CD14-positive monocyte (primary cell): ENCODE results near the gene SCN5A. TPM values are rescaled to one million over a fixed set of nuclear protein-coding genes. Genes with fewer than 3 reads are reported as not detected.

ENCODE experiments used
- DNase-seq, 3 donors: peaks; one replicate each; pipeline ENCODE4 v3.0.0-alpha.2; 2011 to 2022
- H2AFZ ChIP-seq: 2 replicates; pipeline ENCODE4 v1.6.0; 2012; ENCODE audit warnings: mild to moderate bottlenecking, low read depth, low read length, inconsistent platforms; ENCODE audit not compliant: insufficient read depth, poor library complexity, severe bottlenecking
- H3K27ac ChIP-seq, 2 donors: 1 replicate in 1 of 2; 2 replicates in 1 of 2; pipeline ENCODE4 v1.5.1; 2012 to 2013; ENCODE audit warnings: low read length in 2 of 2, control low read depth in 1 of 2, inconsistent platforms in 1 of 2, low read depth in 1 of 2, mild to moderate bottlenecking in 1 of 2
- H3K27me3 ChIP-seq, 2 donors: one replicate each; pipeline versions ENCODE4 v1.6.0 to v1.6.1; 2011 to 2013; ENCODE audit warnings: low read length in 2 of 2; ENCODE audit not compliant: control insufficient read depth in 2 of 2, insufficient read depth in 2 of 2
- H3K36me3 ChIP-seq, 2 donors: replicated peaks in 1 of 2; 1 replicate in 1 of 2; 2 replicates in 1 of 2; pipeline versions ENCODE4 v1.5.1 to v1.6.1; 2012 to 2013; ENCODE audit warnings: low read length in 2 of 2, control low read depth in 1 of 2, inconsistent platforms in 1 of 2, mild to moderate bottlenecking in 1 of 2; ENCODE audit not compliant: insufficient read depth in 2 of 2, control insufficient read depth in 1 of 2
- H3K4me1 ChIP-seq, 2 donors: 1 replicate in 1 of 2; 2 replicates in 1 of 2; pipeline versions ENCODE4 v1.5.1 to v1.6.1; 2012 to 2013; ENCODE audit warnings: low read length in 2 of 2, control low read depth in 1 of 2, inconsistent platforms in 1 of 2, mild to moderate bottlenecking in 1 of 2, moderate library complexity in 1 of 2; ENCODE audit not compliant: insufficient read depth in 2 of 2, control insufficient read depth in 1 of 2
- H3K4me2 ChIP-seq: replicated peaks from 2 replicates; pipeline ENCODE3; 2012; ENCODE audit warnings: low read length, moderate library complexity, mild to moderate bottlenecking; ENCODE audit not compliant: poor library complexity, severe bottlenecking; ENCODE audit errors: extremely low read depth
- H3K4me3 ChIP-seq, 3 experiments: fragments of 200-600 bp in 1 of 3; sonication (generic) in 1 of 3; replicated peaks in 1 of 3; 1 replicate in 2 of 3; 2 replicates in 1 of 3; pipeline ENCODE4 v1.5.1; 2011 to 2013; ENCODE audit warnings: low read length in 3 of 3, mild to moderate bottlenecking in 3 of 3, control low read depth in 2 of 3, low read depth in 2 of 3, inconsistent platforms in 1 of 3, moderate library complexity in 1 of 3
- H3K79me2 ChIP-seq: 2 replicates; pipeline ENCODE4 v1.6.0; 2012; ENCODE audit warnings: mild to moderate bottlenecking, control low read depth, inconsistent platforms, low read length, moderate library complexity; ENCODE audit not compliant: insufficient read depth
- H3K9ac ChIP-seq: 2 replicates; pipeline ENCODE4 v1.6.0; 2017; ENCODE audit warnings: low read length, mild to moderate bottlenecking; ENCODE audit not compliant: insufficient read depth, poor library complexity, severe bottlenecking
- H3K9me3 ChIP-seq, 2 donors: replicated peaks in 1 of 2; 1 replicate in 1 of 2; 2 replicates in 1 of 2; pipeline versions ENCODE4 v1.5.1 to v1.6.1; 2012 to 2013; ENCODE audit warnings: low read length in 2 of 2, control low read depth in 1 of 2; ENCODE audit not compliant: control insufficient read depth in 1 of 2, insufficient read depth in 1 of 2
- H4K20me1 ChIP-seq: 2 replicates; pipeline ENCODE4 v1.6.0; 2012; ENCODE audit warnings: mild to moderate bottlenecking, low read length, control low read depth, moderate library complexity; ENCODE audit not compliant: insufficient read depth
- H3K27ac Mint-ChIP-seq, 7 donors: one replicate each; pipeline ENCODE4 v1.8.0; 2020; ENCODE audit warnings: mild to moderate bottlenecking in 7 of 7, mixed read lengths in 7 of 7, moderate library complexity in 6 of 7, inconsistent platforms in 2 of 7
- H3K27me3 Mint-ChIP-seq, 3 donors: one replicate each; pipeline ENCODE4 v1.8.0; 2021 to 2022; ENCODE audit warnings: low read depth in 3 of 3, mild to moderate bottlenecking in 3 of 3, mixed read lengths in 3 of 3, moderate library complexity in 3 of 3, inconsistent platforms in 1 of 3
- H3K36me3 Mint-ChIP-seq, 2 donors: one replicate each; pipeline ENCODE4 v1.8.0; 2020; ENCODE audit warnings: mixed read lengths in 2 of 2, inconsistent platforms in 1 of 2, mild to moderate bottlenecking in 1 of 2
- H3K4me1 Mint-ChIP-seq: one replicate; pipeline ENCODE4 v1.8.0; 2020; ENCODE audit warnings: mild to moderate bottlenecking, mixed read lengths
- H3K4me3 Mint-ChIP-seq, 2 donors: one replicate each; pipeline ENCODE4 v1.8.0; 2020; ENCODE audit warnings: mild to moderate bottlenecking in 2 of 2, mixed read lengths in 2 of 2, moderate library complexity in 1 of 2
- H3K9me3 Mint-ChIP-seq, 7 donors: one replicate each; pipeline ENCODE4 v1.8.0; 2020 to 2022; ENCODE audit warnings: mixed read lengths in 7 of 7, mild to moderate bottlenecking in 6 of 7, moderate library complexity in 6 of 7, inconsistent platforms in 2 of 7
- WGBS: methylation state at CpG from one replicate; pipeline ENCODE4 v1.1.5; 2013; ENCODE audit warnings: missing lambda C conversion rate; ENCODE audit not compliant: insufficient coverage; 5-methylcytosine and 5-hydroxymethylcytosine counted together
- intact Hi-C, 2 donors: fragments of 100-400 bp; cut with micrococcal nuclease; formaldehyde crosslinking; loops; one replicate each; pipeline versions ENCODE4 v1.15.0 to v1.15.1; 2023
- polyA plus RNA-seq, 3 donors: library from polyadenylated mRNA; depleted of rRNA in 1 of 3; unstranded in 2 of 3; stranded (reverse) in 1 of 3; fragments of 300-500 nt in 2 of 3; fragments of >200 nt in 1 of 3; fragmentation: Illumina TruSeq in 2 of 3; gene quantifications; 1 replicate in 2 of 3; 2 replicates in 1 of 3; pipeline ENCODE4 v1.2.3, GENCODE V29; 2012 to 2021
- TF ChIP-seq, protein P1 (sequence below): fragments of 200-600 bp; IDR thresholded peaks from one replicate; pipeline ENCODE4 v1.8.0; 2022; ENCODE audit warnings: antibody characterized with exemption, mild to moderate bottlenecking

Gene SCN5A
- polyA plus RNA-seq, 3 donors = not detected

DNA sequence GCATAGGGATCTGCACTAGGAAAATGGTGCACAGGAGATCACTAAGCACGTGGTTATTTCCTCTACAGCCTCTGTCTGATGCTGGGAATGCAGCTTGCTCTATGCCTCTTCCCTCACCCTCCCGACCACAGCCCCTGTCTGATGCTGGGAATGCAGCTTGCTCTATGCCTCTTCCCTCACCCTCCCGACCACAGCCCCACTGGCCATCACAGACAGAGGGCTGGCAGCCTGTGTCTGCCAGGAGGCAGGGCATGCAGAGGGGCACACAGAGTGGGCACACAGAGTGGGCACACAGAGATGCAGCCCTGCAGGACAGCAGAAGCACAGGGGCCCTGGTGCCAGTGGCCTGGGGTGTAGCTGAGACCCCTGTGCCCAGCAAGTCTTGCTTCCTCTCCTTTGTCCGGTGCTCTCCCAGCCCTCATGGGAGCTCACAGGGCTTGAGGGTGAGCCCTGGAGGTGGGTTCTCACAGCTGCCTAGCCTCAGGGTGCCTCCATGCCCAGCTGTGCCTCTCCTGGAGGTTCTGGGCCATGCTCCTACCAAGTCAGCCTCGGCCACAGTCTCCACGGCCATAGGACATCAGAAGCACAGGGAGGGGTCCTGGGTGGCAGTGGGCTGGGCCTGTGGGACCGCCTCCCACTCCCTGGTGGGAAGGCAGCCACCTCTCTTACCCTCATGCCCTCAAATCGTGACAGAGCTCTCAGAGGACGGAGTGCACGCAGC lies 87.6 kb downstream of the SCN5A start:
- no peak overlapping the region for H2AFZ ChIP-seq
- peaks cover 0 to 9% (median 8%) of the 10 kb centered on the region in 3 donors for H3K27me3 Mint-ChIP-seq
- WGBS = 83% methylated on average over 7 of the region's 10 CpGs
- H3K27ac ChIP-seq = no peak overlapping the region
- intact Hi-C loops = no loop called here
- no peaks in the 10 kb centered on the region for H3K36me3 Mint-ChIP-seq
- H3K79me2 ChIP-seq = no peaks in the 10 kb centered on the region
- peaks cover 0 to 4% (median 0%) of the 10 kb centered on the region in 7 donors for H3K9me3 Mint-ChIP-seq
- TF ChIP-seq, protein P1, sequence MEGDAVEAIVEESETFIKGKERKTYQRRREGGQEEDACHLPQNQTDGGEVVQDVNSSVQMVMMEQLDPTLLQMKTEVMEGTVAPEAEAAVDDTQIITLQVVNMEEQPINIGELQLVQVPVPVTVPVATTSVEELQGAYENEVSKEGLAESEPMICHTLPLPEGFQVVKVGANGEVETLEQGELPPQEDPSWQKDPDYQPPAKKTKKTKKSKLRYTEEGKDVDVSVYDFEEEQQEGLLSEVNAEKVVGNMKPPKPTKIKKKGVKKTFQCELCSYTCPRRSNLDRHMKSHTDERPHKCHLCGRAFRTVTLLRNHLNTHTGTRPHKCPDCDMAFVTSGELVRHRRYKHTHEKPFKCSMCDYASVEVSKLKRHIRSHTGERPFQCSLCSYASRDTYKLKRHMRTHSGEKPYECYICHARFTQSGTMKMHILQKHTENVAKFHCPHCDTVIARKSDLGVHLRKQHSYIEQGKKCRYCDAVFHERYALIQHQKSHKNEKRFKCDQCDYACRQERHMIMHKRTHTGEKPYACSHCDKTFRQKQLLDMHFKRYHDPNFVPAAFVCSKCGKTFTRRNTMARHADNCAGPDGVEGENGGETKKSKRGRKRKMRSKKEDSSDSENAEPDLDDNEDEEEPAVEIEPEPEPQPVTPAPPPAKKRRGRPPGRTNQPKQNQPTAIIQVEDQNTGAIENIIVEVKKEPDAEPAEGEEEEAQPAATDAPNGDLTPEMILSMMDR = no peak
- H3K36me3 ChIP-seq = no peaks in the 10 kb centered on the region
- H3K4me1 Mint-ChIP-seq = peaks cover 8% of the 10 kb centered on the region
- no peak overlapping the region for H3K4me3 ChIP-seq
- H3K9ac ChIP-seq = no peak overlapping the region
- H3K27ac Mint-ChIP-seq = no peak overlapping the region
- H4K20me1 ChIP-seq = no peaks in the 10 kb centered on the region
- H3K4me1 ChIP-seq = no peaks in the 10 kb centered on the region
- no peak overlapping the region for H3K4me3 Mint-ChIP-seq
- no peak overlapping the region for H3K4me2 ChIP-seq
- DNase-seq = no peak
- no peaks in the 10 kb centered on the region for H3K27me3 ChIP-seq
- H3K9me3 ChIP-seq = no peaks in the 10 kb centered on the region

DNA sequence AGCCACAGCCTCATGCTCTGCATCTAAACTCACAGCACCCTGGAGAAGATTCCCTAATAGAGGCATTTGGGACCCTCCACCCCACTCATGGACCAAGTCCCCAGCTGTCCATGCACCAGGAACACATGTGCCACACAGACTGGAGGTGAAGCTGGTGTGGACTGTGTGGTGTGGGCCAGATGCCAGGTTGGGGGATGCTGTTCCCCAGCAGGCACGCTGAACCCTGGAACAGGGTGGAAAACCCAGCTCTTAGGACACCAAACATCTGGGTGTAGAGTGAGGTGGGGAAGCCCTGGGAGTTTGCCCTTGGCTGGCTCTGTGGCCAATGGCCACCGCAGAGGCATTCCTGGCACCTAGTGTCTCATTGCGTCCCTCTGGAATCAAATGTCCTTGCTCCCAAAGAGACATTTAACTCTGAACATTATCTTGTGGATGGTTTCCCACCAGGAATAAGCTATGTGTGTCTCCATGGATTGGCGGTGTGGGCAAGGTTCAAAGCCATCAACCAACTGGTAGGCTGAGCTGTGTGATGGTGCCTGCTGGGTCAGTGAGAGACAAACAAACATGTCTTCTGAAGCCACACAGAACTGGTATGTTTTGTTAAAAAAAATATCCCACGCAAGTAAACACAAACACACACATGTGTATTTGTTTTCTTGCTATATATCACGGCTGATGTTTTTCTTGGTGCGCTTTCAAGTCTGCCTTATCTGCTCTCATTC lies 88.3 kb downstream of the SCN5A start:
- Mint-ChIP-seq H3K36me3 (no peaks in the 10 kb centered on the region), H3K4me3 (no peak overlapping the region), H3K27me3 (peaks cover 3 to 11% (median 8%) of the 10 kb centered on the region in 3 donors), H3K4me1 (peaks cover 2% of the 10 kb centered on the region), H3K27ac (no peak overlapping the region), H3K9me3 (peaks cover 0 to 4% (median 0%) of the 10 kb centered on the region in 7 donors)
- Histone ChIP-seq H3K4me2 (no peak overlapping the region), H3K27ac (no peak overlapping the region), H3K9ac (no peak overlapping the region), H3K4me3 (no peak overlapping the region), H3K27me3 (no peaks in the 10 kb centered on the region), H3K4me1 (no peaks in the 10 kb centered on the region), H3K9me3 (no peaks in the 10 kb centered on the region), H4K20me1 (no peaks in the 10 kb centered on the region), H2AFZ (no peak overlapping the region), H3K79me2 (no peaks in the 10 kb centered on the region), H3K36me3 (no peaks in the 10 kb centered on the region)
- DNase-seq = no peak
- TF ChIP-seq, protein P1 = no peak
- intact Hi-C loops = no loop called here
- 83% methylated on average over 3 of the region's 7 CpGs for WGBS
